ENCODE measurements around the gene ARHGAP9. TPM values are rescaled to one million over a fixed set of nuclear protein-coding genes. Genes with fewer than 3 reads are reported as not detected.
"Not testable (repeated sequence)": the region's sequence is repeated elsewhere in the genome, so short reads cannot be mapped to it uniquely, and the experiment has no call there.

The ARHGAP9 gene
- total RNA-seq, 2 experiments from 2014 or later: 130 to 133 TPM

- ChIA-PET CTCF (interaction anchor here (0.7 to 6.8 kb wide), 24 partner anchors 9 to 346 kb away, joined by 3 to 120 read pairs (median 4); partner anchors contain the start of genes ARHGAP9, INHBC and SHMT2), POLR2A (interaction anchor here (0.6 to 1.3 kb wide), 10 partner anchors 18 to 970 kb away, joined by 3 to 11 read pairs (median 4); partner anchors contain the start of gene DDIT3)
Measured at GRCh38 chr12:57458665-57459054, 21.0 kb downstream of the ARHGAP9 start.

- CTCF ChIA-PET: interaction anchor here (0.6 to 2.2 kb wide), 11 partner anchors 15 to 205 kb away, joined by 3 to 16 read pairs (median 4); no protein-coding TSS in a partner anchor
- POLR2A ChIA-PET: interaction anchor here (0.9 kb wide), 1 partner anchor 27 kb away, joined by 4 read pairs; no protein-coding TSS in a partner anchor
Measured at GRCh38 chr12:57456737-57457490, 22.8 kb downstream of the ARHGAP9 start.

DNA sequence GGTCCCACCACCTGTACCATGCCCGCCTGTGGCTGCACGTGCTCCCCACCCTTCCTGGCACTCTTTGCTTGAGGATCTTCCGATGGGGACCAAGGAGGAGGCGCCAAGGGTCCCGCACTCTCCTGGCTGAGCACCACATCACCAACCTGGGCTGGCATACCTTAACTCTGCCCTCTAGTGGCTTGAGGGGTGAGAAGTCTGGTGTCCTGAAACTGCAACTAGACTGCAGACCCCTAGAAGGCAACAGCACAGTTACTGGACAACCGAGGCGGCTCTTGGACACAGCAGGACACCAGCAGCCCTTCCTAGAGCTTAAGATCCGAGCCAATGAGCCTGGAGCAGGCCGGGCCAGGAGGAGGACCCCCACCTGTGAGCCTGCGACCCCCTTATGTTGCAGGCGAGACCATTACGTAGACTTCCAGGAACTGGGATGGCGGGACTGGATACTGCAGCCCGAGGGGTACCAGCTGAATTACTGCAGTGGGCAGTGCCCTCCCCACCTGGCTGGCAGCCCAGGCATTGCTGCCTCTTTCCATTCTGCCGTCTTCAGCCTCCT is 23.4 kb downstream of the ARHGAP9 start:
- CTCF ChIA-PET: interaction anchor here (0.6 to 2.2 kb wide), 22 partner anchors 8 to 227 kb away, joined by 3 to 16 read pairs (median 3); partner anchors contain the start of gene SHMT2

DNA sequence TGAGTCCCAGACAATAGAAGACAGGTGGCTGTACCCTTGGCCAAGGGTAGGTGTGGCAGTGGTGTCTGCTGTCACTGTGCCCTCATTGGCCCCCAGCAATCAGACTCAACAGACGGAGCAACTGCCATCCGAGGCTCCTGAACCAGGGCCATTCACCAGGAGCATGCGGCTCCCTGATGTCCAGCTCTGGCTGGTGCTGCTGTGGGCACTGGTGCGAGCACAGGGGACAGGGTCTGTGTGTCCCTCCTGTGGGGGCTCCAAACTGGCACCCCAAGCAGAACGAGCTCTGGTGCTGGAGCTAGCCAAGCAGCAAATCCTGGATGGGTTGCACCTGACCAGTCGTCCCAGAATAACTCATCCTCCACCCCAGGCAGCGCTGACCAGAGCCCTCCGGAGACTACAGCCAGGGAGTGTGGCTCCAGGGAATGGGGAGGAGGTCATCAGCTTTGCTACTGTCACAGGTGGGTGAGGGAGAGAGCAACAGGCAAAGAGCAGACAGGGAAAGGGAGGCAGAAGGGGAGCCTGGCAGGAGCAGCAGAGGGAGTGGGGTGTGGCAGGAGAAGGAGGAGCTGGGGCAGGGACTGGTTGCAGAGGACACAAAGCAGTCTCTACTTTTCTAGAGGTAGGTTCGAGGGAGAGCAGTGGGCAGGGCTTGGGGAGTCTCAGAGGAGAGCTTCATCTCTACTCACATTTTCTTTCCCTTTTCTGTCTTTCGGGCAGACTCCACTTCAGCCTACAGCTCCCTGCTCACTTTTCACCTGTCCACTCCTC is 24.1 kb downstream of the ARHGAP9 start:
- ChIA-PET CTCF (interaction anchor here (0.6 to 3.2 kb wide), 23 partner anchors 7 to 226 kb away, joined by 3 to 16 read pairs (median 3); partner anchors contain the start of gene SHMT2), POLR2A (interaction anchor here (0.6 to 0.9 kb wide), 5 partner anchors 15 to 730 kb away, joined by 3 to 8 read pairs (median 4); partner anchors contain the start of gene NACA)

More for the DNA sequence above, 23.4 kb downstream of the ARHGAP9 start:
- POLR2A ChIA-PET: interaction anchor here (0.9 kb wide), 2 partner anchors 14 to 26 kb away, joined by 3 to 4 read pairs; no protein-coding TSS in a partner anchor

- ChIA-PET CTCF (interaction anchor here (1.0 to 3.2 kb wide), 13 partner anchors 8 to 226 kb away, joined by 3 to 16 read pairs (median 4); partner anchors contain the start of gene SHMT2), POLR2A (interaction anchor here (0.6 kb wide), 3 partner anchors 25 to 730 kb away, joined by 4 to 8 read pairs (median 4); partner anchors contain the start of gene NACA)
Measured at GRCh38 chr12:57454566-57455373, 24.9 kb downstream of the ARHGAP9 start, which contains the start of gene INHBE. TSS of gene INHBE (plus strand) at chr12:57455307. CDS start at chr12:57455537, 230 bp downstream.

GRCh38 chr12:57454213-57454565 is 25.5 kb downstream of the ARHGAP9 start:
- CTCF ChIA-PET: interaction anchor here (1.8 to 3.2 kb wide), 2 partner anchors 8 to 24 kb away, joined by 4 to 14 read pairs; no protein-coding TSS in a partner anchor
- POLR2A ChIA-PET: no interaction called here

- ChIA-PET CTCF (interaction anchor here (0.6 to 3.2 kb wide), 28 partner anchors 9 to 240 kb away, joined by 3 to 26 read pairs (median 3); no protein-coding TSS in a partner anchor), POLR2A (interaction anchor here (0.6 to 1.8 kb wide), 3 partner anchors 23 to 210 kb away, joined by 3 to 9 read pairs (median 3); no protein-coding TSS in a partner anchor)
Measured at GRCh38 chr12:57452937-57453509, 26.6 kb downstream of the ARHGAP9 start.

DNA sequence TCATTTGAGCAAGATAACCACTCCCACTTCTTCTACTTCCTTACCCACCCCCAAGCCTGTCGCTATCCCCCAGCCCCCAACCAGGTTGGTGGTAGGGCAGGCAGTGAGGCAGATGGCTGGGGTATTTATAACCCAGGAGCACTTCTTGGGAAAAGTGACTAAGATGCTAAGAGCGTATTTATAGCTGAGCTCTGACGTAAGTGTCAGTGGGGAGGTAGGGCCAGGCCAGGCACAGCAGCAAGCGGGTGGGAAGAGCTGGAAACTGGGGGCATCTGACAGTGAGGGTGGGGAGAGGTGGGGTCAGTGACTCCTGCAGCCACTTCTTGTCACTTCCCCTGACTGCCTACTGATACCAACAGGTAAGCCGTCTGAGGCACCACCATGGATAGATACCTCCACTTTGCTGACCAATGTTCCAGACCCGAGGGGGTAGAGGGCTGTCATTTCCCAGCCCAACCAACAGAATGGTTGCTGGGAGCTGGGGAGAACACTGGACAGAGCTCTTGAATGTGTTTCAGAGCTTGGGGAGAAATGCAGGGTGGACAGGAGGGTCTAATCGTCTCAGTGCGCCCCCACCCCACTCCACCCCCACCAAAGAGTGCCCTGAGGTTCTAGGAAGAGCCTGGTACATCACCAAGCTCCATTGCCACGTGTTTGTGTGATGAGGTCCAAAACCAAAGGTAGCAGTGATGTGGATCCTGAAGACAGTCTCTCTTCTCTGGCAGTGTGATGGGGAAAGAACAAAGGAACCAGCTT is 27.3 kb downstream of the ARHGAP9 start:
- ChIA-PET POLR2A (interaction anchor here (0.5 to 1.8 kb wide), 3 partner anchors 22 to 145 kb away, joined by 3 to 9 read pairs (median 3); no protein-coding TSS in a partner anchor), CTCF (interaction anchor here (0.6 to 3.2 kb wide), 27 partner anchors 10 to 239 kb away, joined by 3 to 26 read pairs (median 3); no protein-coding TSS in a partner anchor)

GRCh38 chr12:57451233-57451778 is 28.4 kb downstream of the ARHGAP9 start:
- CTCF ChIA-PET: interaction anchor here (0.8 to 3.1 kb wide), 4 partner anchors 9 to 198 kb away, joined by 3 to 26 read pairs (median 10); no protein-coding TSS in a partner anchor
- POLR2A ChIA-PET: interaction anchor here (0.5 to 1.8 kb wide), 3 partner anchors 14 to 210 kb away, joined by 3 to 9 read pairs (median 5); no protein-coding TSS in a partner anchor

DNA sequence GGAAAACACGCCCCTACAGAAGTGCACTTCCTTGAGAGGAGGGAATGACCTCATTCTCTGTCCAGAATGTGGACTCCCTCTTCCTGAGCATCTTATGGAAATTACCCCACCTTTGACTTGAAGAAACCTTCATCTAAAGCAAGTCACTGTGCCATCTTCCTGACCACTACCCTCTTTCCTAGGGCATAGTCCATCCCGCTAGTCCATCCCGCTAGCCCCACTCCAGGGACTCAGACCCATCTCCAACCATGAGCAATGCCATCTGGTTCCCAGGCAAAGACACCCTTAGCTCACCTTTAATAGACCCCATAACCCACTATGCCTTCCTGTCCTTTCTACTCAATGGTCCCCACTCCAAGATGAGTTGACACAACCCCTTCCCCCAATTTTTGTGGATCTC is 29.6 kb downstream of the ARHGAP9 start:
- ChIA-PET POLR2A (no interaction called here), CTCF (interaction anchor here (0.7 to 2.6 kb wide), 5 partner anchors 9 to 32 kb away, joined by 3 to 9 read pairs (median 3); partner anchors contain the start of gene GLI1)

GRCh38 chr12:57449375-57449774 is 30.3 kb downstream of the ARHGAP9 start:
- POLR2A ChIA-PET: no interaction called here
- CTCF ChIA-PET: interaction anchor here (2.6 kb wide), 1 partner anchor 9 kb away, joined by 9 read pairs; no protein-coding TSS in a partner anchor

DNA sequence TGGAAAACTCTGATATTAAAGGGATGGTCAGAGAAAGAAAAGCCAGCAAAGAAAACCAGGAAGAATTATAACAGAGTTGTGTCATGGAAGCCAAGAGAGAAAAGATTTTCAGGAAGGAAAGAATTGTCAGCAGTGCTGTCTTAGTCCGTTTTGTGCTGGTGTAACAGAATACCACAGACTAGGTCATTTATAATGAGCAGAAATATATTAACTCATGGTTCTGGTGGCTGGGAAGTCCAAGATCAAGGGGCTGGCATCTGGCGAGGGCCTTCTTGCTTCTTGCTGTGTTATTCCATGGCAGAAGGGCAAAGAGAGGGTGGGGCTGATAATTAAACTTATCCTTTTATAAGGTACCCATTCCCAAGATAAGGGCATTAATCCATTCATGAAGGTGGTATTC is 31.0 kb downstream of the ARHGAP9 start:
- ChIA-PET CTCF (interaction anchor here (2.6 kb wide), 1 partner anchor 10 kb away, joined by 9 read pairs; no protein-coding TSS in a partner anchor), POLR2A (no interaction called here)

DNA sequence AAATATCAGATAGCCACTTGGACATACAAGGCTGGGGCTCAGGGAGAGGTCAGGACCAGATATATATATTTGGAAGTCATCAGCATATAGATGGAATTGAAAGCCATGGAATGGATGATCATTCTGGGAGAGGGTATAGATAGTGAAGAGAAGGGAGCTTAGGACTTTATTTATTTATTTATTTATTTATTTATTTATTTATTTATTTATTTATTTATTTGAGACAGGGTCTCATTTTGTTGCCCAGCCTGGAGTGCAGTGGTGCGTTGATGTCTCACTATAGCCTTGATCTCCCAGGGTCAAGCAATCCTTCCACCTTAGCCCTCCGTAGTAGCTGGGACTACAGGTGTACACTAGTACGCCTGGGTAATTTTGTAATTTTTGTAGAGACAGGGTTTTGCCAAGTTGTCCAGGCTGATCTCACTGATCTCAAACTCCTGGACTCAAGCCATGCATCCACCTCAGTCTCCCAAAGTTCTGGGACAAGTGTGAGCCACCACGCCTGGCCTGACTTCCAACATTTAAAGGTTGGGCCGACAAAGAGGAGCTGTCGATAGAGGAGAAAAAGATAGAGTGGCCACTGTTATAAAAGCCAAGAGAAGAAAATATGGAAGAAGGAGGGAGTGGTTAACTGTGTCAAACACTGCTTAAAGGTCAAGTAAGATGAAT is 33.2 kb downstream of the ARHGAP9 start:
- POLR2A ChIA-PET: no interaction called here
- CTCF ChIA-PET: interaction anchor here (0.6 to 1.8 kb wide), 4 partner anchors 13 to 190 kb away, joined by 3 to 8 read pairs (median 4); partner anchors contain the start of gene GLI1

- POLR2A ChIA-PET: no interaction called here
- CTCF ChIA-PET: no interaction called here
Measured at GRCh38 chr12:57444744-57445143, 34.9 kb downstream of the ARHGAP9 start.

DNA sequence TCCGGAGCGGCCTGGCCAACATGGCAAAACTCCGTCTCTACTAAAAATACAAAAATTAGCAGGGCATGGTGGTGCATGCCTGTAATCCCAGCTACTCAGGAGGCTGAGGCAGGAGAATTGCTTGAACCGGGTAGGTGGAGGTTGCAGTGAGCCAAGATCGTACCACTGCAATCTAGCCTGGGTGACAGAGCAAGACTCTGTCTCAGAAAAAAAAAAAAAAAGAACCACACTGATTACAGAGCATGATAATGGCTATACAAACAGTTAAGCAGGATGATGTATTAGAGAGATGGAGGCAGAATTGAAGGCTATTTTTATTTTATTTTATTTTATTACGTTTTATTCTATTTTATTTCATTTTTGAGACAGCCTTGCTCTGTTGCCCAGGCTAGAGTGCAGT is 35.3 kb downstream of the ARHGAP9 start:
- POLR2A ChIA-PET, CTCF ChIA-PET: not testable (repeated sequence)
